ENCODE measurements around the gene ADCY9. TPM values are rescaled to one million over a fixed set of nuclear protein-coding genes. Genes with fewer than 3 reads are reported as not detected.

Gene ADCY9
- total RNA-seq, 1 experiment from 2014 or later, result 7.1 TPM

DNA sequence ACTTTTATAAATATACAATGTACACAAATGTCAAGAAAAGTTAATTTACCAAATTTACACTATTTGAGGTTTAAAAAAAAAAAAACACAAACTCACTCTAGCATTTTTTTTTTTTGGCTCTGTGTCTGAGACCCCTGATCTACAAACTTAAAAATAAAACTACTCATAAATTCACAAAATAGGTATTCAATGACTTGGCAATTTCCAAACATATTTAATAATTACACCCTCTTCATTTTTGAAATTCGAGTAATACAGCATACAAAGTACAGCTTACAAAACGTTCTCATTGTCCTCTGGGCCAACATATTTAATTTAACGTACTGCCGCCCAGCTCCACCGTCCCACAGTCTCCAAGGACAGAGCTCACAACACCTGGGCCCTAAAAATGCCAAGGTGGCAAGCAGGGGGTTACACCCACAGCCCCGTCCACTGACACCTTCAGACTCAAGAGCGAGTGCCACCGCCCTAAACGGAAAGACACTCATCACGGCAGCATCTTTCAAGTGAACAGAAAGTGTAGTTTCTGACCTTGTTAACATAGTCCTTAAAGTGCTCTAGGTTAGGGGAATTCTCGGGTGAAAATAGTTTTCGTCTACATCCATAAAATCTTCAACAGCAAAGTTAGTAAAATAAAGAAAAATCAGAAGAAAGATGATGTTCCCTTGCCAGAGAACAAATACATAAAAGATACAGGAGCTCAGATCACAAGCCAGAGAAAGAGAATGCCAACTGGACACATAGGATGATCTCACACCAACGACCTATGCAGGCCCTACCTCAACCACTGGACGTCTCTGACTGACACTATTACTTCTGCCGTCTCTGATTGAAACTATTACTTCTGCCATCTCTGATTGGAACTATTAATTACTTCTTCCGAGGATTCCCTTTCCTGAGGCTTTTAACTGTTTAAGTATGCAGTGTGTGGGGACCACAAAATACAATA, 4.2 kb downstream of the ADCY9 start:
- no peak overlapping the region for H3K27ac Mint-ChIP-seq (ENCODE audit: unreplicated experiment)
- CTCF ChIA-PET, result interaction anchor here (0.6 to 2.2 kb wide), 5 partner anchors 64 to 611 kb away, joined by 3 to 8 read pairs (median 4); partner anchors contain the start of gene CLUAP1
- TF ChIP-seq, protein P1, sequence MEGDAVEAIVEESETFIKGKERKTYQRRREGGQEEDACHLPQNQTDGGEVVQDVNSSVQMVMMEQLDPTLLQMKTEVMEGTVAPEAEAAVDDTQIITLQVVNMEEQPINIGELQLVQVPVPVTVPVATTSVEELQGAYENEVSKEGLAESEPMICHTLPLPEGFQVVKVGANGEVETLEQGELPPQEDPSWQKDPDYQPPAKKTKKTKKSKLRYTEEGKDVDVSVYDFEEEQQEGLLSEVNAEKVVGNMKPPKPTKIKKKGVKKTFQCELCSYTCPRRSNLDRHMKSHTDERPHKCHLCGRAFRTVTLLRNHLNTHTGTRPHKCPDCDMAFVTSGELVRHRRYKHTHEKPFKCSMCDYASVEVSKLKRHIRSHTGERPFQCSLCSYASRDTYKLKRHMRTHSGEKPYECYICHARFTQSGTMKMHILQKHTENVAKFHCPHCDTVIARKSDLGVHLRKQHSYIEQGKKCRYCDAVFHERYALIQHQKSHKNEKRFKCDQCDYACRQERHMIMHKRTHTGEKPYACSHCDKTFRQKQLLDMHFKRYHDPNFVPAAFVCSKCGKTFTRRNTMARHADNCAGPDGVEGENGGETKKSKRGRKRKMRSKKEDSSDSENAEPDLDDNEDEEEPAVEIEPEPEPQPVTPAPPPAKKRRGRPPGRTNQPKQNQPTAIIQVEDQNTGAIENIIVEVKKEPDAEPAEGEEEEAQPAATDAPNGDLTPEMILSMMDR (IDR thresholded peaks at IDR 0.05; ENCODE audit: unreplicated experiment), result no peak
- H3K36me3 Mint-ChIP-seq (ENCODE audit: insufficient read depth, unreplicated experiment), result peaks cover 20% of the 10 kb centered on the region
- H3K27me3 Mint-ChIP-seq (ENCODE audit: unreplicated experiment), result no peaks in the 10 kb centered on the region
- peaks cover 33% of the 10 kb centered on the region for H3K4me1 Mint-ChIP-seq (ENCODE audit: low read depth, unreplicated experiment)
- no peak for DNase-seq
- no peaks in the 10 kb centered on the region for H3K9me3 Mint-ChIP-seq (ENCODE audit: low read depth, unreplicated experiment)
- no peak overlapping the region for H3K4me3 Mint-ChIP-seq (ENCODE audit: low read depth, unreplicated experiment)
- BruUV-seq (replicated peaks), result TSS peak; percentile 16
- intact Hi-C loops (cut with micrococcal nuclease; ENCODE audit: unreplicated experiment), result loop anchor here (10.0 kb wide), 1 partner anchor 127 kb away; no protein-coding TSS in a partner anchor

DNA sequence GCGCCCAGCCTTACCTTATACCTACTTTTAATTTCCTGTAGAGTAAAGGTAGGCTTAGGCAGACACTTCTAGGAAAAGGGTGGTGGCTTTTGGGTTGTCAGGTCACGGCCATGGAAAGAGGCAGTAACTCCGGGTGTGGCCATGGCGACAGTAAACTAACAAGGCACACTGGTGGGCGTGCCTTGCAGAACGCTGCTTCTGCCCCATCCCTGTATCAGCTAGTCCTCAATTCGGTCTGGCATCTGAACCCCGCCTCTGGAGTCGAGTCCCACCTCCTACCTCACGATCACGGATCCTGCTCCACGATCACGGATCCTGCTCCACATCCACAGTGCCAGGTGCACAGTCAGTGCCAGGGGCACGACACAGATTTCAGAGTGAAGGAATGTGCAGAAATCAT, 5.6 kb downstream of the ADCY9 start:
- Mint-ChIP-seq H3K27me3 (ENCODE audit: unreplicated experiment) (no peaks in the 10 kb centered on the region), H3K27ac (ENCODE audit: unreplicated experiment) (no peak overlapping the region), H3K4me1 (ENCODE audit: low read depth, unreplicated experiment) (peaks cover 33% of the 10 kb centered on the region), H3K4me3 (ENCODE audit: low read depth, unreplicated experiment) (no peak overlapping the region), H3K9me3 (ENCODE audit: low read depth, unreplicated experiment) (no peaks in the 10 kb centered on the region), H3K36me3 (ENCODE audit: insufficient read depth, unreplicated experiment) (peaks cover 14% of the 10 kb centered on the region)
- CTCF ChIA-PET, result interaction anchor here (2.2 kb wide), 1 partner anchor 128 kb away, joined by 8 read pairs; no protein-coding TSS in a partner anchor
- intact Hi-C loops (cut with micrococcal nuclease; ENCODE audit: unreplicated experiment), result loop anchor here (10.0 kb wide), 1 partner anchor 126 kb away; no protein-coding TSS in a partner anchor
- TF ChIP-seq, protein P1 (IDR thresholded peaks at IDR 0.05; ENCODE audit: unreplicated experiment), result no peak
- DNase-seq, result no peak
- no TSS peak for BruUV-seq (replicated peaks)

DNA sequence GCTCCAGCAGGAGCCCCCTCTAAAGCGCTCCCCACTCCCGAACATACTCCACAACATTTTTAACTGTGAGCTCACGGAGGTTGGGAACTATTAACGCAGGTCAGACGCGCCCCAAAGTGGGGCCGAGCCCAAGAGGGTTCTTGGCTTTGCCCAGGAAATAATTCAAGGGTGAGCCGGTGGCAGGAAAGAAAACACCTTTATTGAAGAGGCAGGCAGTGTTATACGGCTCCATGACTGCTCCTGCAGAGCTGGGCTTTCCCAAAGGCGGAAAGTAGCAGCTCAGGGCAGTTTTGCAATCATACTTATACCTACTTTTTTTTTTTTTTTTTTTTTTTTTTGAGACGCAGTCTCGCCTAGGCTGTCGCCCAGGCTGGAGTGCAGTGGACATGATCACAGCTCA, 6.2 kb downstream of the ADCY9 start:
- Mint-ChIP-seq H3K36me3 (ENCODE audit: insufficient read depth, unreplicated experiment) (peaks cover 8% of the 10 kb centered on the region), H3K27me3 (ENCODE audit: unreplicated experiment) (no peaks in the 10 kb centered on the region), H3K9me3 (ENCODE audit: low read depth, unreplicated experiment) (no peaks in the 10 kb centered on the region), H3K27ac (ENCODE audit: unreplicated experiment) (no peak overlapping the region), H3K4me1 (ENCODE audit: low read depth, unreplicated experiment) (peaks cover 33% of the 10 kb centered on the region), H3K4me3 (ENCODE audit: low read depth, unreplicated experiment) (no peak overlapping the region)
- TF ChIP-seq, protein P1 (IDR thresholded peaks at IDR 0.05; ENCODE audit: unreplicated experiment), result no peak
- intact Hi-C loops (cut with micrococcal nuclease; ENCODE audit: unreplicated experiment), result loop anchor here (10.0 kb wide), 1 partner anchor 125 kb away; no protein-coding TSS in a partner anchor
- BruUV-seq (replicated peaks), result no TSS peak
- DNase-seq, result no peak
- CTCF ChIA-PET, result interaction anchor here (0.6 to 0.7 kb wide), 2 partner anchors 158 to 292 kb away, joined by 3 to 4 read pairs; no protein-coding TSS in a partner anchor

DNA sequence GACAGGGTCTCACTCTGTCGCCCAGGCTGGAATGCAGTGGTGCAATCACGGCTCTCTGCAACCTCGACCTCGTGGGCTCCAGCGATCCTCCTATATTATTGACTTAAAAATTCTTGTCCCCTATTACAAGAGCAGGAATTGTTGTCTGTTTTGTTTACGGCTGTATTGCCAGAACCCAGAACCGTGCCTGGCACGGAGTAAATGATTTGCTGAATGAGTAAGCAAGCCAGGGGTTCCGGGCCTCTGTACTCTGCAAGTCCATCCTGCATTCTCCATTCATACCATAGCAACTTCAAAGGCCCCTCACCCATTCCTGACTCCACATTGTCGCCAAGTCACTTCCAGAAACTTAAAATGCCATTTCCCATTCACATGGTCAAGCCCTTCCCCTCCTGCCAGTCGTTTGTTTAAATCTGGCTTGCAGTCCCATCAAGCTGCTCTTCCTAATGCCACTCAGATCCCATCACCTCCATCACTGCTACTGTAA, 6.9 kb downstream of the ADCY9 start:
- CTCF ChIA-PET, result no interaction called here
- no TSS peak for BruUV-seq (replicated peaks)
- no peaks in the 10 kb centered on the region for H3K9me3 Mint-ChIP-seq (ENCODE audit: low read depth, unreplicated experiment)
- H3K36me3 Mint-ChIP-seq (ENCODE audit: insufficient read depth, unreplicated experiment), result no peaks in the 10 kb centered on the region
- no peak for DNase-seq
- no peak overlapping the region for H3K27ac Mint-ChIP-seq (ENCODE audit: unreplicated experiment)
- H3K4me1 Mint-ChIP-seq (ENCODE audit: low read depth, unreplicated experiment), result peaks cover 33% of the 10 kb centered on the region
- no peaks in the 10 kb centered on the region for H3K27me3 Mint-ChIP-seq (ENCODE audit: unreplicated experiment)
- intact Hi-C loops (cut with micrococcal nuclease; ENCODE audit: unreplicated experiment), result no loop called here
- TF ChIP-seq, protein P1 (IDR thresholded peaks at IDR 0.05; ENCODE audit: unreplicated experiment), result no peak
- no peak overlapping the region for H3K4me3 Mint-ChIP-seq (ENCODE audit: low read depth, unreplicated experiment)
